HL-60 (cell line): ENCODE measurements around the gene TSSK6.

ENCODE experiments used
- DNase-seq, 2 experiments: peaks; one replicate each; pipeline ENCODE4 v3.0.0-alpha.2; 2010 to 2020; ENCODE audit warnings: low read depth in 1 of 2, low spot score in 1 of 2
- H3K27ac ChIP-seq: fragments of 250-450 bp; sonication (Bioruptor Pico); replicated peaks from 2 replicates; pipeline ENCODE4 v1.5.1; 2020; ENCODE audit warnings: mild to moderate bottlenecking, moderate library complexity
- H3K27me3 ChIP-seq: fragments of 250-450 bp; sonication (Bioruptor Pico); 2 replicates; pipeline ENCODE4 v1.5.1; 2021; ENCODE audit warnings: mild to moderate bottlenecking, moderate library complexity; ENCODE audit not compliant: insufficient read depth, poor library complexity, severe bottlenecking
- H3K4me3 ChIP-seq: replicated peaks from 2 replicates; pipeline ENCODE4 v1.5.1; 2011; ENCODE audit warnings: mild to moderate bottlenecking, control low read depth, low read length; ENCODE audit not compliant: insufficient read depth
- CTCF ChIP-seq: IDR thresholded peaks from one replicate; pipeline ENCODE4 v1.5.1; 2011; ENCODE audit warnings: low read length, control low read depth, inconsistent platforms; ENCODE audit not compliant: insufficient read depth
- GABPA ChIP-seq: IDR thresholded peaks from 2 replicates; pipeline ENCODE4 v1.6.1; 2012; ENCODE audit warnings: low read depth
- POLR2AphosphoS5 ChIP-seq: IDR thresholded peaks from 2 replicates; pipeline ENCODE4 v1.6.1; 2012; ENCODE audit warnings: low read depth
- REST ChIP-seq: IDR thresholded peaks from 2 replicates; pipeline ENCODE4 v1.6.1; 2012; ENCODE audit warnings: low read depth; ENCODE audit not compliant: insufficient replicate concordance
- SPI1 ChIP-seq: IDR thresholded peaks from 2 replicates; pipeline ENCODE4 v1.6.1; 2012; ENCODE audit warnings: low read depth, mild to moderate bottlenecking, borderline replicate concordance

The TSSK6 gene

GRCh38 chr19:19550972-19551852, 35.9 kb upstream of the TSSK6 start:
- no peak overlapping the region for H3K4me3 ChIP-seq
- H3K27me3 ChIP-seq = no peaks in the 10 kb centered on the region
- H3K27ac ChIP-seq = no peak overlapping the region
- DNase-seq = no peak
- TF ChIP-seq SPI1 (no peak), GABPA (no peak), REST (no peak), CTCF (no peak), POLR2AphosphoS5 (no peak)

- DNase-seq = no peak
- TF ChIP-seq POLR2AphosphoS5 = no peak
- no peak for TF ChIP-seq SPI1
- Histone ChIP-seq H3K27me3 (no peaks in the 10 kb centered on the region), H3K27ac (0 out of 2 replicates have a peak overlapping the region, but pooled peaks have one; percentile 3), H3K4me3 (no peak overlapping the region)
Measured at GRCh38 chr19:19550485-19550929, 35.2 kb upstream of the TSSK6 start.

GRCh38 chr19:19549804-19550464, 34.6 kb upstream of the TSSK6 start:
- H3K27me3 ChIP-seq = no peaks in the 10 kb centered on the region
- DNase-seq = no peak
- H3K4me3 ChIP-seq = no peak overlapping the region
- H3K27ac ChIP-seq = peak overlapping the region; percentile 72
- no peak for TF ChIP-seq REST
- no peak for TF ChIP-seq SPI1
- no peak for TF ChIP-seq GABPA
- no peak for TF ChIP-seq CTCF
- TF ChIP-seq POLR2AphosphoS5 = no peak
